H9 (cell line): Measurements from ENCODE around the gene STAB2. TPM values are rescaled to one million over a fixed set of nuclear protein-coding genes. Genes with fewer than 3 reads are reported as not detected.

ENCODE experiments used
- DNase-seq: peaks from one replicate; pipeline ENCODE4 v3.0.0-alpha.2; 2017
- H2AFZ ChIP-seq: one replicate; pipeline ENCODE4 v1.6.1; 2013; ENCODE audit warnings: mild to moderate bottlenecking, low read length, control low read depth, moderate library complexity
- H2AK5ac ChIP-seq: 2 replicates; pipeline ENCODE4 v1.6.1; 2013; ENCODE audit warnings: low read length, control low read depth, mixed read lengths; ENCODE audit not compliant: insufficient read length
- H2BK120ac ChIP-seq: one replicate; pipeline ENCODE4 v1.6.1; 2013; ENCODE audit warnings: low read depth, mild to moderate bottlenecking, low read length, control low read depth, inconsistent platforms; ENCODE audit not compliant: poor library complexity, severe bottlenecking
- H2BK12ac ChIP-seq: 2 replicates; pipeline ENCODE4 v1.6.1; 2013; ENCODE audit warnings: low read length, control low read depth, mixed read lengths, low read depth; ENCODE audit not compliant: insufficient read length
- H2BK15ac ChIP-seq: 2 replicates; pipeline ENCODE4 v1.6.1; 2013; ENCODE audit warnings: low read depth, low read length, control low read depth
- H2BK20ac ChIP-seq: one replicate; pipeline ENCODE4 v1.6.1; 2013; ENCODE audit warnings: low read depth, mild to moderate bottlenecking, low read length, control low read depth, inconsistent platforms; ENCODE audit not compliant: poor library complexity, severe bottlenecking
- H2BK5ac ChIP-seq: 2 replicates; pipeline ENCODE4 v1.6.1; 2013; ENCODE audit warnings: low read length, control low read depth, mixed read lengths; ENCODE audit not compliant: insufficient read length
- H3K14ac ChIP-seq: 2 replicates; pipeline ENCODE4 v1.6.1; 2013; ENCODE audit warnings: low read length, control low read depth; ENCODE audit not compliant: insufficient read depth
- H3K18ac ChIP-seq: 2 replicates; pipeline ENCODE4 v1.6.1; 2013; ENCODE audit warnings: low read depth, mild to moderate bottlenecking, mixed read lengths, low read length, control low read depth; ENCODE audit not compliant: insufficient read length
- H3K23ac ChIP-seq: 2 replicates; pipeline ENCODE4 v1.6.1; 2013; ENCODE audit warnings: low read length, control low read depth, mixed read lengths, low read depth; ENCODE audit not compliant: insufficient read length
- H3K23me2 ChIP-seq: 2 replicates; pipeline ENCODE4 v1.6.1; 2013; ENCODE audit warnings: low read depth, mild to moderate bottlenecking, mixed read lengths, low read length, control low read depth; ENCODE audit not compliant: insufficient read length, poor library complexity, severe bottlenecking
- H3K27ac ChIP-seq: 2 replicates; pipeline ENCODE4 v1.5.1; 2013; ENCODE audit warnings: low read length, control low read depth, mixed read lengths, low read depth; ENCODE audit not compliant: insufficient read length
- H3K27me3 ChIP-seq: 2 replicates; pipeline ENCODE4 v1.6.1; 2013; ENCODE audit warnings: low read length, control low read depth, inconsistent platforms; ENCODE audit not compliant: insufficient read depth
- H3K4ac ChIP-seq: 2 replicates; pipeline ENCODE4 v1.6.1; 2013; ENCODE audit warnings: low read depth, mild to moderate bottlenecking, control low read depth, inconsistent platforms, low read length, moderate library complexity
- H3K4me1 ChIP-seq: 2 replicates; pipeline ENCODE4 v1.6.1; 2013; ENCODE audit warnings: low read length, control low read depth, inconsistent platforms; ENCODE audit not compliant: insufficient read depth
- H3K4me2 ChIP-seq: 2 replicates; pipeline ENCODE4 v1.6.1; 2013; ENCODE audit warnings: low read length, control low read depth, mixed read lengths; ENCODE audit not compliant: insufficient read length, insufficient read depth
- H3K56ac ChIP-seq: 2 replicates; pipeline ENCODE4 v1.6.1; 2013; ENCODE audit warnings: low read depth, mild to moderate bottlenecking, mixed read lengths, low read length, control low read depth; ENCODE audit not compliant: insufficient read length
- H3K79me1 ChIP-seq: 2 replicates; pipeline ENCODE4 v1.6.1; 2013; ENCODE audit warnings: low read depth, mild to moderate bottlenecking, moderate library complexity, low read length, control low read depth, inconsistent platforms; ENCODE audit not compliant: insufficient read depth, poor library complexity, severe bottlenecking
- H3K79me2 ChIP-seq: 2 replicates; pipeline ENCODE4 v1.6.1; 2013; ENCODE audit warnings: low read length, control low read depth, inconsistent platforms; ENCODE audit not compliant: insufficient read depth
- H3K9ac ChIP-seq: 2 replicates; pipeline ENCODE4 v1.6.1; 2013; ENCODE audit warnings: low read length, control low read depth, mixed read lengths; ENCODE audit not compliant: insufficient read length; ENCODE audit errors: extremely low read depth
- H3K9me3 ChIP-seq: one replicate; pipeline ENCODE4 v1.6.1; 2013; ENCODE audit warnings: low read depth, low read length, inconsistent platforms; ENCODE audit not compliant: control insufficient read depth
- H3T11ph ChIP-seq: one replicate; pipeline ENCODE4 v1.6.1; 2013; ENCODE audit warnings: mild to moderate bottlenecking, low read length, control low read depth, inconsistent platforms
- H4K20me1 ChIP-seq: one replicate; pipeline ENCODE4 v1.6.1; 2013; ENCODE audit not compliant: control insufficient read depth, insufficient read length, insufficient read depth
- H4K5ac ChIP-seq: 2 replicates; pipeline ENCODE4 v1.6.1; 2013; ENCODE audit warnings: low read depth, mild to moderate bottlenecking, mixed read lengths, low read length, control low read depth; ENCODE audit not compliant: insufficient read length
- H4K8ac ChIP-seq: replicated peaks from 2 replicates; pipeline ENCODE4 v1.6.1; 2013; ENCODE audit warnings: low read length, control low read depth, mixed read lengths, low read depth; ENCODE audit not compliant: insufficient read length
- H4K91ac ChIP-seq: 2 replicates; pipeline ENCODE4 v1.6.1; 2013; ENCODE audit warnings: low read depth, mild to moderate bottlenecking, moderate library complexity, mixed read lengths, low read length, control low read depth; ENCODE audit not compliant: insufficient read length
- H3K27ac Mint-ChIP-seq, 3 experiments: 2 replicates in 2 of 3; 3 replicates in 1 of 3; pipeline ENCODE4 v1.8.0; 2020 to 2021; ENCODE audit warnings: mixed read lengths in 3 of 3, mild to moderate bottlenecking in 1 of 3, moderate library complexity in 1 of 3
- H3K27me3 Mint-ChIP-seq: 2 replicates; pipeline ENCODE4 v1.8.0; 2021; ENCODE audit warnings: low read depth, mild to moderate bottlenecking, moderate library complexity, mixed read lengths
- H3K36me3 Mint-ChIP-seq, 3 experiments: 2 replicates in 2 of 3; 3 replicates in 1 of 3; pipeline ENCODE4 v1.8.0; 2020 to 2021; ENCODE audit warnings: low read depth in 3 of 3, mixed read lengths in 3 of 3; ENCODE audit not compliant: insufficient read depth in 1 of 3
- H3K4me1 Mint-ChIP-seq, 2 experiments: 2 replicates each; pipeline ENCODE4 v1.8.0; 2020; ENCODE audit warnings: mixed read lengths in 2 of 2
- H3K4me3 Mint-ChIP-seq, 2 experiments: 2 replicates in 1 of 2; 3 replicates in 1 of 2; pipeline ENCODE4 v1.8.0; 2020 to 2021; ENCODE audit warnings: mild to moderate bottlenecking in 2 of 2, mixed read lengths in 2 of 2, moderate library complexity in 1 of 2
- H3K9me3 Mint-ChIP-seq, 2 experiments: 2 replicates in 1 of 2; 3 replicates in 1 of 2; pipeline ENCODE4 v1.8.0; 2020; ENCODE audit warnings: mild to moderate bottlenecking in 2 of 2, mixed read lengths in 2 of 2, moderate library complexity in 1 of 2
- WGBS: extraction: QIAGEN DNeasy Blood & Tissue Kit; methylation state at CpG from one replicate; pipeline ENCODE4 v1.1.7; 2013; ENCODE audit warnings: missing lambda C conversion rate, low lambda C conversion rate, mixed read lengths; ENCODE audit not compliant: insufficient read length; ENCODE audit errors: extremely low coverage; 5-methylcytosine and 5-hydroxymethylcytosine counted together
- total RNA-seq: library from RNA; stranded (reverse); gene quantifications from 2 replicates; pipeline ENCODE4 v1.2.1, GENCODE V29; 2021
- TF ChIP-seq, protein P1 (sequence below): fragments of 200-600 bp; sonication (generic); conservative IDR thresholded peaks from 3 replicates; pipeline ENCODE4 v1.8.0; 2021; ENCODE audit warnings: antibody characterized with exemption, mild to moderate bottlenecking

The STAB2 gene
- total RNA-seq, 1 experiment from 2014 or later, result 0.02 TPM

DNA sequence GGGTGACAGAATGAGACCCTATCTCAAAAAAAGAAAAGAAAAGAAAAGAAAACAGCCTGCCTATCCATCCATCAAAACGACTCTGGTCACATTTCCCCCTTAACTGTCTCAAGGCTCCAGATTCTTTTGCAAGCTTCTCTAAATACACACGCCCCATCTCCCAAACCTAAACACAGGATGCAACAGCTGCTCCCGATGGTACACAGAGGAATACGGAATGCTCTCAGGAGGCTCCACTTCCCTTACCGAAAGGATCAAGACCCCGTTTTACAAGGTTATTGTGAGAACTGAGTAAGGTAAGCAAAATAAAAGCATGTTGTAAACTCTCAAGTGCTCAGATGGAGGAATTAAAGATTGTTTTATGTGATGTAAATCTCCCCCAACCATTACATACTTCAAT, 191.7 kb downstream of the STAB2 start:
- Histone ChIP-seq H3K79me2 (no peaks in the 10 kb centered on the region), H4K20me1 (no peaks in the 10 kb centered on the region), H3K56ac (no peak overlapping the region), H2BK12ac (no peak overlapping the region), H3K9ac (no peak overlapping the region), H3K27ac (no peak overlapping the region), H3K14ac (no peak overlapping the region), H2BK120ac (no peak overlapping the region), H4K91ac (no peak overlapping the region), H3K18ac (no peak overlapping the region), H2AK5ac (no peak overlapping the region), H3K4me1 (no peaks in the 10 kb centered on the region), H4K8ac (no peak overlapping the region), H3K79me1 (no peaks in the 10 kb centered on the region), H3K23ac (no peak overlapping the region), H2BK15ac (no peak overlapping the region), H2AFZ (no peak overlapping the region), H4K5ac (no peak overlapping the region), H2BK5ac (no peak overlapping the region), H3K23me2 (no peaks in the 10 kb centered on the region), H3K4ac (no peak overlapping the region), H2BK20ac (no peak overlapping the region), H3K27me3 (no peaks in the 10 kb centered on the region), H3K9me3 (no peaks in the 10 kb centered on the region), H3T11ph (no peak overlapping the region), H3K4me2 (no peak overlapping the region)
- peaks cover 0 to 5% of the 10 kb centered on the region in 2 experiments; a peak in 1 of 4 replicates for H3K4me1 Mint-ChIP-seq
- no peaks in the 10 kb centered on the region for H3K9me3 Mint-ChIP-seq
- no peaks in the 10 kb centered on the region for H3K27me3 Mint-ChIP-seq
- TF ChIP-seq, protein P1, sequence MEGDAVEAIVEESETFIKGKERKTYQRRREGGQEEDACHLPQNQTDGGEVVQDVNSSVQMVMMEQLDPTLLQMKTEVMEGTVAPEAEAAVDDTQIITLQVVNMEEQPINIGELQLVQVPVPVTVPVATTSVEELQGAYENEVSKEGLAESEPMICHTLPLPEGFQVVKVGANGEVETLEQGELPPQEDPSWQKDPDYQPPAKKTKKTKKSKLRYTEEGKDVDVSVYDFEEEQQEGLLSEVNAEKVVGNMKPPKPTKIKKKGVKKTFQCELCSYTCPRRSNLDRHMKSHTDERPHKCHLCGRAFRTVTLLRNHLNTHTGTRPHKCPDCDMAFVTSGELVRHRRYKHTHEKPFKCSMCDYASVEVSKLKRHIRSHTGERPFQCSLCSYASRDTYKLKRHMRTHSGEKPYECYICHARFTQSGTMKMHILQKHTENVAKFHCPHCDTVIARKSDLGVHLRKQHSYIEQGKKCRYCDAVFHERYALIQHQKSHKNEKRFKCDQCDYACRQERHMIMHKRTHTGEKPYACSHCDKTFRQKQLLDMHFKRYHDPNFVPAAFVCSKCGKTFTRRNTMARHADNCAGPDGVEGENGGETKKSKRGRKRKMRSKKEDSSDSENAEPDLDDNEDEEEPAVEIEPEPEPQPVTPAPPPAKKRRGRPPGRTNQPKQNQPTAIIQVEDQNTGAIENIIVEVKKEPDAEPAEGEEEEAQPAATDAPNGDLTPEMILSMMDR, result no peak
- H3K4me3 Mint-ChIP-seq, result no peak overlapping the region
- H3K36me3 Mint-ChIP-seq, result peaks cover 21 to 66% (median 62%) of the 10 kb centered on the region in 3 experiments
- WGBS, result no CpG with 5 or more reads among the region's 6 CpGs
- H3K27ac Mint-ChIP-seq, result peak overlapping the region in 1 of 3 experiments; percentile 10; a peak in 1 of 7 replicates
- no peak for DNase-seq
